Upper lobe of left lung (tissue), 4 donors: ENCODE data around the gene GOLGA6L7.

ENCODE experiments used
- CTCF ChIP-seq, 6 experiments: fragments of 450-650 bp in 4 of 6; fragments of 200-600 bp in 2 of 6; sonication (generic) in 2 of 6; IDR thresholded peaks; one replicate each; pipeline ENCODE4 v1.5.1; 2016 to 2019; ENCODE audit warnings: antibody characterized with exemption in 6 of 6
- POLR2A ChIP-seq, 4 donors: fragments of 450-650 bp; IDR thresholded peaks; one replicate each; pipeline ENCODE4 v1.5.1; 2016 to 2017; ENCODE audit warnings: antibody characterized with exemption in 4 of 4, mild to moderate bottlenecking in 2 of 4
- POLR2AphosphoS5 ChIP-seq, 2 donors: sonication (generic); formaldehyde crosslinking; IDR thresholded peaks; one replicate each; pipeline ENCODE4 v1.5.1; 2017; ENCODE audit warnings: antibody characterized with exemption in 2 of 2

GRCh38 chr15:28871168-28871567 is 22.7 kb upstream of the GOLGA6L7 start:
- TF ChIP-seq POLR2A (IDR thresholded peaks at IDR 0.05): no peak
- TF ChIP-seq CTCF (IDR thresholded peaks at IDR 0.05): no peak
- no peak for TF ChIP-seq POLR2AphosphoS5 (IDR thresholded peaks at IDR 0.05)
